D341Med (cell line): Measurements from ENCODE around the gene TNFSF15.
A peak's percentile ranks its signal among the peaks of the same experiment; 100 is the strongest.
"Not testable (repeated sequence)": the region's sequence is repeated elsewhere in the genome, so short reads cannot be mapped to it uniquely, and the experiment has no call there.

ENCODE experiments used
- DNase-seq: peaks from one replicate; pipeline ENCODE4 v3.0.0; 2012; ENCODE audit warnings: low spot score

The TNFSF15 gene

GRCh38 chr9:114746591-114747346, 59.1 kb downstream of the TNFSF15 start:
- no peak for DNase-seq

- no peak for DNase-seq
Measured at GRCh38 chr9:114745879-114746550, 59.8 kb downstream of the TNFSF15 start.

- DNase-seq = no peak
Measured at GRCh38 chr9:114745108-114745848, 60.6 kb downstream of the TNFSF15 start.

GRCh38 chr9:114743446-114743845, 62.4 kb downstream of the TNFSF15 start:
- DNase-seq = no peak

- no peak for DNase-seq
Measured at GRCh38 chr9:114742947-114743346, 62.9 kb downstream of the TNFSF15 start.

- not testable (repeated sequence) for DNase-seq
Measured at GRCh38 chr9:114741521-114741920, 64.3 kb downstream of the TNFSF15 start.

- peak; percentile 67 for DNase-seq
Measured at GRCh38 chr9:114738581-114739316, 67.1 kb downstream of the TNFSF15 start.

- DNase-seq = no peak
Measured at GRCh38 chr9:114737847-114738246, 68.0 kb downstream of the TNFSF15 start.

- DNase-seq = no peak
Measured at GRCh38 chr9:114737118-114737517, 68.7 kb downstream of the TNFSF15 start.

- DNase-seq = no peak
Measured at GRCh38 chr9:114735704-114736103, 70.1 kb downstream of the TNFSF15 start.

GRCh38 chr9:114735139-114735538, 70.7 kb downstream of the TNFSF15 start:
- not testable (repeated sequence) for DNase-seq
